CD4-positive, alpha-beta T cell treated with Interleukin-17A for 4 hours (primary cell): ENCODE data around the gene DENND1A.
"Not testable (repeated sequence)": the region's sequence is repeated elsewhere in the genome, so short reads cannot be mapped to it uniquely, and the experiment has no call there.

Source experiments
- DNase-seq: peaks from one replicate; pipeline ENCODE4 v3.0.0-alpha.2; 2020; ENCODE audit warnings: mixed read lengths

Gene DENND1A

DNA sequence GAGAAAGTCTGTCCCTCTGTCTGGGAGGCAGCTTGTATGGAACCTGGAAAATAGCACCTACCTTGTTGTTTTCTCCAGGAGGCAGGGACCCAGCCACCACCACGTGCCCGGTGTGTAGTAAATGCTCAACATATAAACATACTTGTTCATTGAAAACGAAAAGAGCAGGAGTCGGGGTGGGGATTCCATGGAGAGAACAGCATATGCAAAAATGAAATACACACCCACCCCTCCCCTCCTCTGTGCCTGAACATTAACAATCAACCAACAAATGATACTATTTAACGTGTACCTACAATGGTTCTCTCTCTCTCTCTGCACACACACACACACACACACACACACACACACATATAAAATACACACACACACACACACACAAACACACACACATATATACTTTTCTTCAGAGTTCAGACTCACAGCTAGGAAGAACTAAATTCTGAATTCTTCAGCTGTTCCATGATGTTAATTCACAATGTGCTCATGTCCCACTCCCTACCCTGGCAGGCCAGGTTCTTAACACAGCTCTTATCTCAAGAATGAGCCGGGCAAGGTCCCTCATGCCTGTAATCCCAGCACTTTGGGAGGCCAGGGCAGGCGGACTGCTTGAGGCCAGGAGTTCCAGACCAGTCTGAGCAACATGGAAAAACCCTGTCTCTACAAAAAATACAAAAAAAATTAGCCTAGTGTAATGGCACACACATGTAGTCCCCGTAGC, 16.3 kb upstream of the DENND1A start:
- DNase-seq = no peak

DNA sequence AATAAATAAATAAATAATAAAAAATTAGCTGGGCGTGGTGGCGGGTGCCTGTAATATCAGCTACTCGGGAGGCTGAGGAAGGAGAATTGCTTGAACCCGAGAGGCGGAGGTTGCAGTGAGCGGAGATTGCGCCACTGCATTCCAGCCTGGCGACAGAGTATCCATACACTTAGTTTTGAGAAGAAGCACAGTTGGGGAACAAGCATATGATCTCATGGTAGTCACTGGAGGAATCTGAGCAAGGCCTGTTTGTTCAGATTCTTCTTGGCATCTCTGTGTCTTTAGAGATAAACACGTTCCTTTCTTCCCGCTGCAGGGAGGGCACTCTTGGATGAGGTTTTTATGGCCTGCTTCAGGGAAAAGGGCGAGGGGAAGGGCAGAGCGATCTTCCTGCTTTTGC, 15.6 kb upstream of the DENND1A start:
- DNase-seq = no peak

DNA sequence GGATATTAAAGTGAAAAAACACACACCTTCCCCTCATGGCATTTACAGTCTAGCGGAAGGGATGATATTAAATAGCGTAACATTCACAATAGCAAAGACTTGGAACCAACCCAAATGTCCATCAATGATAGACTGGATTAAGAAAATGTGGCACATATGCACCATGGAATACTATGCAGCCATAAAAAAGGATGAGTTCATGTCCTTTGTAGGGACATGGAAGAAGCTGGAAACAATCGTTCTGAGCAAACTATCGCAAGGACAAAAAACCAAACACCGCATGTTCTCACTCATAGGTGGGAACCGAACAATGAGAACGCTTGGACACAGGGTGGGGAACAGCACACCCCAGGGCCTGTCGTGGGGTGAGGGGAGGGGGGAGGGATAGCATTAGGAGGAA, 14.5 kb upstream of the DENND1A start:
- DNase-seq = not testable (repeated sequence)

DNA sequence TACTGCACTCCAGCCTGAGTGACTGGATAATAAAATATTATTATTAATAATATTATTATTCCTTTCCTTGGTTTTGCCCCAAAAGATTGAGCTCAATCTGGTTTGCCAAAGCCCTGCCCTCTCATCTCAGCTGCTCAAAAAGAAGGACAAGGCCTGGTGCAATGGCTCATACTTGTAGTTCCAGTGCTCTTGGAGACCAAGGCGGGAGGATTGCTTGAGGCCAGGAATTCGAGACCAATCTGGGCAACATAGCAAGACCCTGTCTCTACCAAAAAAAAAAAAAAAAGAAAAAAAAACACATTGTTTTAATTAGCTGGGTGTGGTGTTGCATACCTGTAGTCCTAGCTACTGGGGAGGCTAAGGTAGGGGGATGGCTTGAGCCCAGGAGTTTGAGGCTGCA, 13.7 kb upstream of the DENND1A start:
- no peak for DNase-seq

DNA sequence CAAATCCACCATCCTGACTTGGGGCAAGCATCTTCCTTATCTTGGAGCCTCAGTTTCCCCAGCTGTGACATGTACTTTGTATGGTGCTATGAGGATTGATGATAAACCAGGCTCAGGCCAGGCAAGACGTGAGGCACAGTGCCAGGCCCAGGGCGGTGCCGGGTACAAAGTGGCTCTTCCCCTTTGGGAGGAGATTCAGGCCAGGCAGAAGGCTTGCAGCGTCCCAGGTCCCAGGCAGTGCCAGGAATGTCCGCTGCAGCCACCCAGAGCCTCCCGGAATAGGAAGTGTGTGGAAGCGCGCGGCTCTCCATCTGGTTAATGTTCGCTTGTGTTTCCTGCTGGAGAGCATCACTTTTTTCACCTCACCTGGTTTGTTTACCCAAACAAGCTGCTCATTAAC, 12.6 kb upstream of the DENND1A start:
- DNase-seq = no peak

DNA sequence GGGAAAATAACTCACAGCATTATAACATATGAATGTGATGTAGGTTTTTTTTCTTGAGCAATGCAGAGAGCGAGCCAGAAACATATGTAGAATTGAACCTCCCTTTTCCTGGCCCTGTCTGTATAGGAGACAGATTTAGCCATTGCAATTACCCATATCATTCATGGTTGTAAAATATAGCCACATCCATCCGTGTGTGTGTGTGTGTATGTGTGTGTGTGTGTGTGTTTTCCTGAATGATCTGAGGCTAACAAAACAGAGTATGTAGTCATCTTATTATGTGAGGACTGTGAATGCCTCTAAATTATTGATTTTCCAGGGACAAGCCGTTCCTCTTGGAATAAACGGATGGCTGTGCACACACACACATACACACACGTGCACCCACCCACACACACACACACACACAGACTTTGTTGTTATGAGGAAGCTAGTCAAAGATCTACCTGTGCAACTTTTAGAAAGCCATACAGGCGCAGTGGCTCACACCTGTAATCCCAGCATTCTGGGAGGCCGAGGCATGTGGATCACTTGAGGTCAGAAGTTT, 11.7 kb upstream of the DENND1A start:
- no peak for DNase-seq

DNA sequence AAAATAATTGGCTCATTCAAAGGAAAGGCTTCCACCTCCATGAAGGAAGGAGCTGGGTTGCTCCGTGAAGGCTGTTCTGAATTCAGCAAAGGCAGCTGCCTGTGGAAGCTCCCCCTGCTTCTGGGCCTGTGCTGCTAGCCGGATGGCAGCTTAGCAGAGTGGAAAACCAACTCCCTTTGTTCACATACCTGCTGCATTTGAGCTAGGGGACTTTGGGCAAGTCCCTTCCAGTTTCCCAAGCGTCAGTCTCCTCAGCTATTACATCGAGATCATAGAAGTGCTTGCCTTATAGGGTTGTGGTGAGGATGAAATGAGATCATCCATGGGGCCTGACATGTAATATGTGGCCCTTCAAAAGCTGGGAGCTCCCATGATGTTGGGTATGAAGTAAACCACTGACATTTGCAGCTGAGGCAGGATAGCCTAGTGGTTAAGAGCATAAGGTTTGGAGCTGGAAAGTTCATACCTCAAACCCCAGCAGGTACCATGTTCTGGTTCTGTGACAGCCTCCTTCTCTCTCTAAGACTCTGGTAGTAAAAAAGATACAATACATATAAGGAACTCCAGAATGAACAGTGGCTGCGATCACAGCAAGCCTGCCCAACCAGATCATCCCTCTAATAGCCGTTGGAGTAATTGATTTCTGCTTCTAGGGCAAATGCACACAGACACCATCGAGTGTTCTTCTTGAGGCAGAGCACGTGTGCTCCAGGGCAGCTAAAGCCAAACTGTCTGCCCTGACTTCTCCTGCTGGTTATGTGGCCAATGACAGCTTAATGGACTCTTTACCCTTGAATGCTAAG, 11.0 kb upstream of the DENND1A start:
- no peak for DNase-seq

DNA sequence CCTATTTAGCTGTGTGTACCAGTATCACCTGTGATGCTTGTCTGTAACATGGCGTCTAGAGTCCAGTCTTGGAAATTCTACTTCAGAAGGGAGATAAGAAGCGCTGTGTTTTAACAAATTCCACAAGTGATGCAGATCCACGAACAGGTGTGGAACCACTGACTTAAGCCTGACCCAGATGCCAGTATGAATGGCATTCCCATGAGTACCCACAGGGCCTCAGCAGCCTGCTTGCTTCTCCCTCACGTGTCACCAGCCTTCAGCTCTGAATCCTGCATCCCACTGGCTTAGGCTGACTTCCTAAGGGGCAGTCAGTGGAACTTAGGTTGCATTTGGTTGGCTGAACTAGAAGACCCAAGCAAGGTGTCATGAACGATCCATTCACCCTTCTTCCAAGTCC, 8.5 kb upstream of the DENND1A start:
- DNase-seq = no peak

DNA sequence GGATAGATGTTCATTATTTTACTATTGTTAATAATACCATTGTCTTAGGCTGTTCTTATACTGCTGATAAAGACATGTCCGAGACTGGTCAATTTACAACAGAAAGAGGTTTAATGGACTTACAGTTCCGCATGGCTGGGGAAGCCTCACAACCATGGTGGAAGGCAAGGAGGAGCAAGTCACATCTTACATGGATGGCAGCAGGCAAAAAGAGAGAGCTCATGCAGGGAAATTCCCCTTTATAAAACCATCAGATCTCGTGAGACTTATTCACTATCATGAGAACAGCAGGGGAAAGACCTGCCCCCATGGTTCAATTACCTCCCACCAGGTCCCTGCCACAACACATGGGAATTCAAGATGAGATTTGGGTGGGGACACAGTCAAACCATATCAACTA, 6.6 kb upstream of the DENND1A start:
- DNase-seq = not testable (repeated sequence)

DNA sequence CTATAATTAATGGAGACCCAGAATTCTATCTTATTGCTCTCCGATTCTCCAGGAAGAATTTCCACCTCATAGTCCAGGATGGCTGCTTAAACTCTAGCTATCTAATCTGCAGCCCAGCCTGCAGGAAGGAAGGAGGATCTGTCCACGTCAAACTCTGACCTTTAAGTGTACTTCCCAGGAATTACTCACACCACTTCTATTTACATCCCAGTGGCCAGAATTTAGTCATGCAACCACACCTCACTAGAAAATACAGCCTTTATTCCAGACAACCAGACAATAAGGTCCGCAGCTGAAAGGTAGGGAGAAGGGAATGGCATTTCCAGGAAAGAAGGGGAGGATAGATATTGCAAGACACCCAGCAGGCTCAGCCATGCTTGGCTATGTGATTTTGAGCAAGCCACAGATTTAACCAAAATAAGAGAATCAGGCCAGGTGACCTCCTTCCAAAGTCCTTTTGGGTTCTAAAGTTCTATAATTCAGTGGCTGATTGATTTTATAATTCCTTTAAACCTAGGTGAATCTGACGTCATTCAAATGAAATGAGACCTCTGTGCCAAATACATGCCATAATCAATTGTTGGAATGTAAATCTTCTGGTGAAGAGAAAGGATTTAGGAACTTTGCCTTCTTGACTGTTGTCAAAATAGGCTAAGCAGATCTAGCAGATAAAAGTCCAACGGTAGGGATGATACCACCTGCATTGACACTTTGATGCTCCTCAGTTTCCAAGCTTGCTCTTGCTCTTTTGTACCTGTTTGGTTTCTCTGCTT, 3.7 kb upstream of the DENND1A start:
- DNase-seq = no peak

DNA sequence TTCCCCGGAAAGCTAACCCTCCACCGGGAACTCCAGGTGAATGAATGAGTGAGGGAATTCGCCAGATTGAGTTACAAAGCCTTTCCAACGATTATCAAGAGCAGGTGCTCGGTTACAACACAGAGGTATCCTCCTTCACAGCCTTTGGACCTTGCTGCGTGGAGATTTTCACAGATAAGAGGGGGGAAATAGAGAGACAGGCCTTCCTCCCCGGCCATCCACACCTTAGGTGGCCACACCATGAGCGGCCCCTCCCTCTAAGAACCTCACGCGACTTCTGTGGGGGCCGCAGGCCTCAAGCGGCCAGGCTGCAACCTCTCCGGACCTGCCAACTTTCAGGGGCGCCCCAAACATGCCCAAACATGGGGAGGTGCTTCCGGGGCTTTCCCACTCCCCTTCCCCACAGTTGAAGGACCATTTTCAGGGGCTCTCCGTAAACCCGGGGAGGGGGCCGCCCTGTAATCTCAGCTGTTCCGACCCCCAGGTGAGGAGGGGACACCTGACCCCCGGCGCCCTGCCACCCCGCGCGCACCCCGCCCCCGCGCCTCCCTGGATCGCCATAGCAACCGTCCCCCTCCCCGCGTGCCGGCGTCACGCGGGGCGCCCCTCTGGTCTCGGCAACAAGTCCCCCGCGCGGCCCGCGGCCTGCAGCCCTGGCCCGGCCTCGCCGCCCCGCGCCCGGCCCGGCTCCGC, 603 bp downstream of the DENND1A start:
- no peak for DNase-seq

DNA sequence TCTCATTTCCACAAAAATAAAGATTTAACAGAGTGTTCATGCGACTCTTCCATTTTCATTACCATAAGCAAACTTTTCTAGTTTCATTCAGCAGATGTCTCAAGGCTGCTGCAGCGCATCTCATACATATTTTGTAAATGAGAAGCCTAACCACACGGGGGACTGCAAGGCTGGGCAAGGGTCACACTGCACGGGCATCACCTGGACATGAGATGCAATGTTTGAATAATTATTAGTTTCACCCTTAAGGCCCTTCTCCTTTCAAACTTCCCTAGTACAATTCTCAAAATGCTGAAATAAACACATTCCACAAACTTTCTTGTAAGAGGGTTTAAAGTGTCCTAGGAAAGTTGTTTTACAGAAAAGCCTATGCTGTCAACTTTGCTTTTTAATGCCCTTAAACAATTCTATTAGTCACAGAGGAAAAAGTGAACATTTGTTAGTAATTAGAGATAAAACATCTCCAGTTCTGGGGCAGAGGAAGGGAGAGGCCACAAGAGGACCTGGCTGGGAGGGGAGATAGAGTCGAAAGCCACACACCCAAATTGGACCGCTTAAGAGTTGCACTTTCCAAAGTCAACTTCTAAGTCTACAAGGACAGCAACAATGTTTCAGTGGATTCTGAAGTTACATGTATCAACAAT, 1.3 kb downstream of the DENND1A start:
- DNase-seq = no peak

DNA sequence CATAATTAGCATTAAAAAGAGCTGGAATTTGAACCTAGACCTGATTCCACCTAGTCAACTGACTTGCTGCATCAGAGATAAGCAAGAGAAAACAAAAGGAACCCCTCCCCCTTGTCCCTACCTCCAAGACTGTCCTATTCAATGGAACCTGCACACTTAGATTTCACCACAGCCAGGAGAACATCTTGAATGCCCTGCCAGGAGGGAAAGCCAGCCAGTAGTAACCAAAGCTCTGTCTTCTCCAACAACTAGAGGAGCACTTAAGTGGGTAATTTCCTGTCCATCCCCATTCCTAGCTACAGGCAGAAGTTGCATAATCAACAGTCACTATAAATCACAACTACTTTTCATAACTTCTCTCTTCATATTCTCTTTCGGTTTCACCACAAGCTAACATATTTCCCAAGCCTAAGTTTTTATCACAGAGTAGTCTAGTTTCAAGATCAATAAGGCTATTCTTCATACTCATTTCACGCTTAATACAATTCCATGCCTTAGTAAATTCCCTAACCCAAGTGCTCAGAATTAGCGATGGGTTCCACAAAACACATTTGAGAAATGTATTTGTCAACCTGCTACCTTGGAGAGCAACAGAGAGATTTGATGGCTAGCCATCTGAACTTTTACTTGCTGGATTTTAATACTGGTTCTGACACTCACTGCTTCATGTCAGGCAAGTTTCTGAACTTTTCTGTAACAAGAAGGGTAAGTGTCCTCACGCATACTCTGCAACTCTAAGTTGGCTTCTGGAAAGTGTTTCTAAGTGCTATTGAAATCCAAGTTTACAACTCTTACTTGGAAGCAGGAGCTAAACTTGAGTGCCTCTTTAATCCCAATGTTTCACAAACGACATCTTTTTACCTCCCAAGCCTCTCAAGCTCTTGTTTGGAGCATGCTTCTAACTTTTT, 2.0 kb downstream of the DENND1A start:
- no peak for DNase-seq

DNA sequence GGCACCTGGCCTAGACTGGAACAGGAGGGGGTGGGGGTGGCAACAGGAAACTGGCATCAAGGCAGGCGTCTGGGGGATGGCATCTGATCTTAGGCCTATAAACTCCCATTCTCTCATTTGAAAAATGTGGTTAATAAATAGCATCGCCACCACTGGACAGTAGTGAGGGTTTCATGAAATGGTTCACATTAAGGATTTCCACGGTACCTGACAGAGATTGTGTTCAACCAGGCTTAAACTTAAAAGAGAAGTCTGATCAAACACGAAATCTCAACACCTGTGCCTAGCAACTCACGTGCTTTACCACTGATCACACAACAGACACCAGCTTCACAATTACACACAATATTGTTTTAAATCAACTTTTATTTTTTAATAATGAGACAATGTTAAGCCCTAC, 3.0 kb downstream of the DENND1A start:
- no peak for DNase-seq

DNA sequence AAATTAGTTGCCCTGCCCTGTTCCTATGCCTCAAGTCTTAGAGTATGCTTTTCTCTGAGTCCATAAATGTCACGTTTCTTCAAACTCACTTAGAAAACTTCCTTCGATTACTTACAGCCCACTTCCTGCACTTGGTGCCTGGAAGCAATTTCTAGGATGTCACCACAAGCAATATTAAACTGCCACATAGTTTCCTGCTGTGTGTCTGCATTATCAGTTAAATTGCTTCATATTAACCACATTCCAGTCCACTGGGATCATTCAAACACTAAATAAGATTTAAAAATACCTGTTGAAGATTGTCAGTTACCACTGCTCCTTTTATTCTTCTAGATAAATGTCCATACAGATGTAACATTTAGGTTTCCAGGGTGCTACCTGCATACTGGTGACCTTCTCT, 4.1 kb downstream of the DENND1A start:
- no peak for DNase-seq

DNA sequence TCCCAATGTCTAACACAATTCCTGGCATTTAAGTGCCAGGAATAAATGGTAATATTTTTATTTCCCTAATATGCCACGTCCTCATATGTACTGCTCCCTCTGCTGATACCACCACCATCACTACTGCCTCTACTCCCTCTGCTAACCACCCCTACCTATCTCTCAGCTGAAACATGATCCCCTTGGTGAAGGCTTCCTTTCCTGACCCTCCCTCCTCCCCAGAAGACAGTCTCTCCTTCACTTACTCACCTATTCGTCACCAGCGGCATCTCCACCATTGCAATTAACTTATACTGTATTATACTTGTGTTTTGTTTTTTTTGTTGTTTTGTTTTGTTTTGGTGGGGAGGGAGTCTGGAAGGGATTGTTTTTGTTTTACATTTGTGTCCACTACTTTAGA, 4.8 kb downstream of the DENND1A start:
- no peak for DNase-seq

DNA sequence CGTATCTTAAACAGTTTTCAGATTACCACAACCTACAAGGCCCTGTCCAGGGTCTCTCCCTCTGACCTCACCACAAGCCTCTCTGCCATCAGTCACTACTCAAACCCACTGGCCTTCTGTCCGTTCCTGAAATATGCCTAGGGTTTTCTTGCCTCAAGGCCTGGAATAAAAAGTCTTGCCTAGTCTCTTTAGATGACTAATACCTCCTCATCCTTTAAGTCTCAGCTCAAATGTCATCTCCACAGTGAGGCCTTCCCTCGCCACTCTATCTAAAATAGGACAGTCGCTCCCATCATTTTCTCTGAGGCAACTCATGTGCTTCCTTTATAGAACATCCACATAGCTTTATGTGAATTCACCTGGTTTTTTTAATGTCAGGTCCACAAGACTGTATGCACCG, 5.2 kb downstream of the DENND1A start:
- no peak for DNase-seq

DNA sequence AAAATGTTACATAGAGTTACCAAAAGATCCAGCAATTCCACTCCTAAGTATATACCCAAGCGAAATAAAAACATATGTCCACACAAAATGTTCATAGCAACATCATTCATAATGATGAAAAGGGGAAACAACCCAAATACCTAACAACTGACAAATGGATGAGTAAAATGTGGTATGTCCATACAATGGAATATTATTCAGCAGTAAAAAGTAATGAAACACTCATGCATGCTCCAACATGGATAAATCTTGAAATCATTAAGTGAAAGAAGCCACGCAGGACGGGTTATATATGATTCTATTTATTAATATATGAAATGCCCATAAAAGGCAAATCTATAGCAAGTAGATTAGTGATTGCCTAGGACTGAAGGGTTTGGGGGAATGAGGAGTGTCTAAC, 6.0 kb downstream of the DENND1A start:
- no peak for DNase-seq

DNA sequence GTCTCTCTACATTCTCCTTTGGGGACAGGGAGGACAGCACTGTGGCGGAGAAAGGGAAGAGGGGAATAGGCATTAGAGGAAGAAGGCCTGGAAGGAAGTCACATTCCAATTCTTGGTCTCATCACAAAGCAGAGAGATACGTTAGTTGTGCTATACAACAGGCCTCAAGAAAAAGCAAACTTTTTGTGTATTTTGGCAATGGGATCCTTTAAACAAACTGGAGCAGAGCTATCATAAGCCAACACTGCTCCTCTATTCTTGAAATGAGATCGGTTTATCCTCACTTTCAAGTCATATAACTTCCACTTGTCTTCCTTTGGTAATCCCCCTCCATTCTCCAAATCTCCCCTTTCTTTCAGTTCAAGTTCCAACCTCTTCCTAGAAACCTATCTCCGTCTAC, 6.5 kb downstream of the DENND1A start:
- DNase-seq = no peak

DNA sequence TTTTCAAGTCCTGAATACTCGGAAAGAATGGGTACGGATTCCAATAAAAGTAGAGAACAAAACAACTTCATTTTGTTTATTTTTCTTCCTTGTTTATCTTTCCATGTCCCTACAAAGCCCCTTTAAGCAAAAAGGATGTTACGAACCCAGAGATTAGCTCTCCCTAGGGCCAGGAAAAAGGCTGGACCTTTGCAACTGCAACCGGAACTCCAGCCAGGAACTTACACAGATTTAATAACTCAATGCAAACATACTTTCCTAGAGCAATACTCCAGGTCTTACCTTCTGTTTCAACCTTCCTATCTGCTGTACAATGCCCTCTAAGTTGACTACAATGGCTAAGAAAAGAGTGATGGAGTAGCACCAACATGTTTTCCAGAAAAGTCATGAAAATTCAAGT, 7.0 kb downstream of the DENND1A start:
- no peak for DNase-seq

DNA sequence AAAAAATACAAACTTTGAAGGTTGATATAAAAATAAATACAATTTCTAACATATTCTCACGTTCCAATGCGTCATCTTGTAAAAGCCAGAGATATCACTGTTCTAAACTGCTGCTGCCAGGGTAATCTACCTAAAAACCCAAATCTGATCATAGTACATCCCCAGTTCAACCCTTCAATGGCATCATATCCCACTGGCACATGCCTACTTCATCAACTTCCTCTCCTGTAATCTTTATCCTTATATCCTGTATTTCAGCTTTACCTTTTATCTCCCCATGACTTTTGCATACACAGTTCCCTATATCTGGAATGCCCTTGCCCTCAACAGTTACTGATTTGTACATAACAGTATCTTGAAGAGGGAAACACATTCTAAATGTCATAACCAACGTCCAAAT, 7.5 kb downstream of the DENND1A start:
- DNase-seq = no peak
